Gastrocnemius medialis (tissue), 4 donors: ENCODE results near the gene SMYD5. TPM values are rescaled to one million over a fixed set of nuclear protein-coding genes. Genes with fewer than 3 reads are reported as not detected.

ENCODE experiments used
- ATAC-seq, 2 donors: fragments of 150-250 bp; one replicate each; pipeline ENCODE4 v1.9.1; 2016
- DNase-seq, 2 donors: peaks; one replicate each; pipeline ENCODE4 v3.0.0-alpha.2; 2019
- H3K27ac ChIP-seq, 4 donors: fragments of 200-600 bp; sonication (generic); 1 replicate in 1 of 4; 2 replicates in 3 of 4; pipeline ENCODE4 v1.5.1; 2016 to 2018; ENCODE audit warnings: mild to moderate bottlenecking in 2 of 4, moderate library complexity in 1 of 4
- H3K27me3 ChIP-seq, 3 donors: fragments of 200-600 bp; sonication (generic) in 2 of 3; 1 replicate in 1 of 3; 2 replicates in 2 of 3; pipeline versions ENCODE4 v1.5.1 to v1.6.0; 2016 to 2019; ENCODE audit warnings: mild to moderate bottlenecking in 1 of 3, moderate library complexity in 1 of 3
- H3K36me3 ChIP-seq, 2 donors: fragments of 200-600 bp; sonication (generic) in 1 of 2; one replicate each; pipeline ENCODE4 v1.5.1; 2017 to 2018
- H3K4me1 ChIP-seq, 2 donors: fragments of 200-600 bp; sonication (generic) in 1 of 2; one replicate each; pipeline ENCODE4 v1.5.1; 2016 to 2017; ENCODE audit warnings: mild to moderate bottlenecking in 2 of 2
- H3K4me3 ChIP-seq, 4 donors: fragments of 200-600 bp; sonication (generic) in 3 of 4; 1 replicate in 1 of 4; 2 replicates in 3 of 4; pipeline ENCODE4 v1.5.1; 2016 to 2019; ENCODE audit warnings: mild to moderate bottlenecking in 2 of 4
- H3K9me3 ChIP-seq, 3 donors: fragments of 200-600 bp; sonication (generic) in 2 of 3; 1 replicate in 1 of 3; 2 replicates in 2 of 3; pipeline ENCODE4 v1.5.1; 2016 to 2019
- CTCF ChIP-seq, 5 experiments: fragments of 450-650 bp in 3 of 5; fragments of 200-600 bp in 2 of 5; sonication (generic) in 2 of 5; IDR thresholded peaks in 4 of 5; conservative IDR thresholded peaks in 1 of 5; 1 replicate in 4 of 5; 2 replicates in 1 of 5; pipeline ENCODE4 v1.5.1; 2016 to 2019; ENCODE audit warnings: antibody characterized with exemption in 5 of 5, mild to moderate bottlenecking in 3 of 5, moderate library complexity in 3 of 5
- POLR2A ChIP-seq, 2 donors: fragments of 450-650 bp; IDR thresholded peaks; one replicate each; pipeline ENCODE4 v1.6.1; 2017; ENCODE audit warnings: antibody characterized with exemption in 2 of 2, mild to moderate bottlenecking in 2 of 2, moderate library complexity in 2 of 2
- in situ Hi-C, 4 donors: fragments of 200-750 bp; cut with MboI; loops; one replicate each; pipeline versions ENCODE4 v1.15.0 to v1.8.0; 2017; ENCODE audit warnings: low sequenced_read_pairs in 4 of 4
- intact Hi-C: fragments of 100-400 bp; cut with DNase I; formaldehyde crosslinking; loops from one replicate; pipeline ENCODE4 v1.15.1; 2023; ENCODE audit warnings: low total_unique reads
- total RNA-seq, 4 donors: library from RNA; depleted of rRNA; stranded (reverse); fragments of >200 nt; gene quantifications; one replicate each; pipeline versions ENCODE4 v1.1.0 to v1.2.3, GENCODE V29; 2016

SMYD5 gene
- total RNA-seq, 4 donors from 2014 or later = 9.8 to 17.7 (median 13.7) TPM

GRCh38 chr2:73265298-73266060 is 51.4 kb downstream of the SMYD5 start:
- H3K9me3 ChIP-seq = no peaks in the 10 kb centered on the region
- peaks cover 36 to 45% (median 43%) of the 10 kb centered on the region in 3 donors for H3K27me3 ChIP-seq
- TF ChIP-seq CTCF (IDR thresholded peaks at IDR 0.05 in 4 of 5, conservative IDR thresholded peaks at IDR 0.05 in 1 of 5) = no peak
- TF ChIP-seq POLR2A (IDR thresholded peaks at IDR 0.05) = no peak
- H3K4me3 ChIP-seq = no peak overlapping the region
- DNase-seq = no peak
- no peak overlapping the region for H3K27ac ChIP-seq
- ATAC-seq = no peak
- H3K36me3 ChIP-seq = no peaks in the 10 kb centered on the region
- intact Hi-C loops (no loop called here), in situ Hi-C loops (no loop called here)
- no peaks in the 10 kb centered on the region for H3K4me1 ChIP-seq

GRCh38 chr2:73266061-73266901 is 52.2 kb downstream of the SMYD5 start:
- H3K27ac ChIP-seq = no peak overlapping the region
- H3K9me3 ChIP-seq = no peaks in the 10 kb centered on the region
- intact Hi-C loops = no loop called here
- in situ Hi-C loops = no loop called here
- ATAC-seq (no peak), DNase-seq (no peak)
- H3K4me1 ChIP-seq = no peaks in the 10 kb centered on the region
- no peaks in the 10 kb centered on the region for H3K36me3 ChIP-seq
- no peak overlapping the region for H3K4me3 ChIP-seq
- TF ChIP-seq POLR2A (IDR thresholded peaks at IDR 0.05) (no peak), CTCF (IDR thresholded peaks at IDR 0.05 in 4 of 5, conservative IDR thresholded peaks at IDR 0.05 in 1 of 5) (no peak)
- H3K27me3 ChIP-seq = peaks cover 42 to 47% (median 45%) of the 10 kb centered on the region in 3 donors

- intact Hi-C loops (no loop called here), in situ Hi-C loops (no loop called here)
- no peak for TF ChIP-seq CTCF (IDR thresholded peaks at IDR 0.05 in 4 of 5, conservative IDR thresholded peaks at IDR 0.05 in 1 of 5)
- no peak for TF ChIP-seq POLR2A (IDR thresholded peaks at IDR 0.05)
- DNase-seq (no peak), ATAC-seq (no peak)
- Histone ChIP-seq H3K9me3 (no peaks in the 10 kb centered on the region), H3K27me3 (peaks cover 42 to 47% (median 45%) of the 10 kb centered on the region in 3 donors), H3K4me3 (no peak overlapping the region), H3K4me1 (no peaks in the 10 kb centered on the region), H3K27ac (no peak overlapping the region), H3K36me3 (no peaks in the 10 kb centered on the region)
Observed at GRCh38 chr2:73267008-73267407, 53.0 kb downstream of the SMYD5 start.

- no peak overlapping the region for H3K4me3 ChIP-seq
- no peaks in the 10 kb centered on the region for H3K4me1 ChIP-seq
- no peaks in the 10 kb centered on the region for H3K9me3 ChIP-seq
- intact Hi-C loops = no loop called here
- DNase-seq = no peak
- H3K27ac ChIP-seq = no peak overlapping the region
- in situ Hi-C loops = no loop called here
- no peaks in the 10 kb centered on the region for H3K36me3 ChIP-seq
- TF ChIP-seq POLR2A (IDR thresholded peaks at IDR 0.05) (no peak), CTCF (IDR thresholded peaks at IDR 0.05 in 4 of 5, conservative IDR thresholded peaks at IDR 0.05 in 1 of 5) (no peak)
- no peak for ATAC-seq
- H3K27me3 ChIP-seq = peaks cover 42 to 47% (median 45%) of the 10 kb centered on the region in 3 donors
Observed at GRCh38 chr2:73268366-73268829, 54.4 kb downstream of the SMYD5 start.
